Adrenal gland (tissue), 12 donors: ENCODE measurements around the gene CFAP65. TPM values are rescaled to one million over a fixed set of nuclear protein-coding genes. Genes with fewer than 3 reads are reported as not detected.

ENCODE experiments used
- DNase-seq, 7 donors: peaks; one replicate each; pipeline ENCODE4 v3.0.0-alpha.2; 2019 to 2020
- H3K27ac ChIP-seq, 5 donors: fragments of 200-600 bp; sonication (generic) in 4 of 5; 1 replicate in 3 of 5; 2 replicates in 2 of 5; pipeline versions ENCODE4 v1.5.1 to v1.8.0; 2016 to 2020; ENCODE audit warnings: mild to moderate bottlenecking in 1 of 5
- H3K27me3 ChIP-seq: fragments of 200-600 bp; 2 replicates; pipeline ENCODE4 v1.8.0; 2021
- H3K36me3 ChIP-seq, 2 donors: fragments of 200-600 bp; replicated peaks in 1 of 2; 1 replicate in 1 of 2; 2 replicates in 1 of 2; pipeline versions ENCODE4 v1.5.1 to v1.8.0; 2018 to 2022
- H3K4me1 ChIP-seq, 2 donors: fragments of 200-600 bp; replicated peaks in 1 of 2; 1 replicate in 1 of 2; 2 replicates in 1 of 2; pipeline versions ENCODE4 v1.5.1 to v1.8.0; 2018 to 2021
- H3K4me3 ChIP-seq, 4 donors: fragments of 200-600 bp; sonication (generic) in 3 of 4; one replicate each; pipeline ENCODE4 v1.5.1; 2016 to 2018
- H3K9me3 ChIP-seq, 3 donors: fragments of 200-600 bp; sonication (generic) in 1 of 3; replicated peaks in 1 of 3; 1 replicate in 2 of 3; 2 replicates in 1 of 3; pipeline versions ENCODE4 v1.5.1 to v1.8.0; 2016 to 2021
- CTCF ChIP-seq, 6 experiments: fragments of 450-650 bp in 4 of 6; fragments of 200-600 bp in 2 of 6; sonication (generic) in 1 of 6; IDR thresholded peaks; 1 replicate in 5 of 6; 2 replicates in 1 of 6; pipeline versions ENCODE4 v1.5.1 to v1.8.0; 2016 to 2021; ENCODE audit warnings: antibody characterized with exemption in 6 of 6, mild to moderate bottlenecking in 2 of 6, moderate library complexity in 1 of 6
- POLR2A ChIP-seq, 2 donors: fragments of 450-650 bp; IDR thresholded peaks; one replicate each; pipeline ENCODE4 v1.6.1; 2017; ENCODE audit warnings: antibody characterized with exemption in 2 of 2, mild to moderate bottlenecking in 2 of 2, moderate library complexity in 1 of 2
- WGBS, 4 donors: extraction: QIAGEN DNeasy Blood & Tissue Kit in 2 of 4; methylation state at CpG; one replicate each; pipeline versions ENCODE4 v1.1.5 to v1.1.7; 2013 to 2017; 5-methylcytosine and 5-hydroxymethylcytosine counted together
- intact Hi-C, 2 donors: fragments of 100-400 bp; cut with DNase I; formaldehyde crosslinking; loops; one replicate each; pipeline versions ENCODE4 v1.14.1 to v1.15.0; 2022 to 2023
- polyA plus RNA-seq, 3 donors: library from polyadenylated mRNA; stranded (reverse); fragments of 200-250 nt in 2 of 3; fragments of 350-450 nt in 1 of 3; fragmentation: Illumina TruSeq in 1 of 3; extraction: RNeasy Lipid Tissue Mini Kit (QIAGEN cat#74804) in 1 of 3; gene quantifications; one replicate each; pipeline ENCODE4 v1.2.3, GENCODE V29; 2013 to 2014
- total RNA-seq, 9 donors: library from RNA; depleted of rRNA in 4 of 9; stranded (reverse); fragments of >200 nt in 4 of 9; fragments of 120-200 nt in 1 of 9; fragmentation: NEBNext Ultra II Directional in 1 of 9; extraction: Animal tissue kit (Norgen Biotek cat#: 25700) in 1 of 9; gene quantifications; one replicate each; pipeline versions ENCODE4 v1.1.0 to v1.2.4, GENCODE V29; 2013 to 2023
- donor health status: healthy with polysubstance abuse.
- donor health status: Bipolar disorder and iron deficiency.
- donor health status: DM: yes; HTN: yes; CAD: no.
- donor health status: DM: no; HTN: no; CAD: no.
- donor health status: DM: no; HTN: no; CAD: no.
- donor health status: DM: yes; HTN: yes; CAD: no.

Gene CFAP65
- total and polyA plus RNA-seq, 12 donors: 0.04 to 0.16 (median 0.06) TPM; not detected in 7

- WGBS, 4 donors: 9 to 17% (median 13%) methylated on average over 25 to 34 of the region's 34 CpGs
- intact Hi-C loops: no loop called here
- no peak for TF ChIP-seq POLR2A (IDR thresholded peaks at IDR 0.05)
- TF ChIP-seq CTCF (IDR thresholded peaks at IDR 0.05): no peak
- H3K9me3 ChIP-seq: no peaks in the 10 kb centered on the region
- H3K4me1 ChIP-seq: peaks cover 0 to 4% of the 10 kb centered on the region in 2 donors
- peak in 2 of 7 donors; percentile 32 to 59 for DNase-seq
- H3K36me3 ChIP-seq: no peaks in the 10 kb centered on the region
- H3K27me3 ChIP-seq: peaks cover 60% of the 10 kb centered on the region
- H3K4me3 ChIP-seq: no peak overlapping the region
- peak overlapping the region in 1 of 5 donors; percentile 76 for H3K27ac ChIP-seq
Measured at GRCh38 chr2:218961651-218962570, 79.4 kb downstream of the CFAP65 start.

GRCh38 chr2:218961229-218961628 is 80.1 kb downstream of the CFAP65 start:
- intact Hi-C loops: no loop called here
- WGBS, 4 donors: 4 to 9% (median 6%) methylated on average over 4 of the region's 4 CpGs
- peaks cover 60% of the 10 kb centered on the region for H3K27me3 ChIP-seq
- no peaks in the 10 kb centered on the region for H3K36me3 ChIP-seq
- no peaks in the 10 kb centered on the region for H3K9me3 ChIP-seq
- DNase-seq: no peak
- peak overlapping the region in 1 of 5 donors; percentile 76 for H3K27ac ChIP-seq
- no peak overlapping the region for H3K4me3 ChIP-seq
- H3K4me1 ChIP-seq: peaks cover 0 to 4% of the 10 kb centered on the region in 2 donors
- no peak for TF ChIP-seq POLR2A (IDR thresholded peaks at IDR 0.05)
- no peak for TF ChIP-seq CTCF (IDR thresholded peaks at IDR 0.05)

GRCh38 chr2:218960309-218961165 is 80.8 kb downstream of the CFAP65 start:
- intact Hi-C loops: no loop called here
- 2 to 8% (median 2%) methylated on average over 7 to 87 of the region's 87 CpGs for WGBS, 4 donors
- H3K4me1 ChIP-seq: peaks cover 0 to 4% of the 10 kb centered on the region in 2 donors
- H3K27ac ChIP-seq: peak overlapping the region in 1 of 5 donors; percentile 76
- no peaks in the 10 kb centered on the region for H3K9me3 ChIP-seq
- no peaks in the 10 kb centered on the region for H3K36me3 ChIP-seq
- no peak for DNase-seq
- no peak overlapping the region for H3K4me3 ChIP-seq
- TF ChIP-seq POLR2A (IDR thresholded peaks at IDR 0.05): no peak
- TF ChIP-seq CTCF (IDR thresholded peaks at IDR 0.05): no peak
- peaks cover 60% of the 10 kb centered on the region for H3K27me3 ChIP-seq
